HCT116 (cell line): Measurements from ENCODE around the gene RPL18. TPM values are rescaled to one million over a fixed set of nuclear protein-coding genes. Genes with fewer than 3 reads are reported as not detected.

Experiments
- ATAC-seq: fragments of 200-7000 bp; cut with Tn5 transposase; 2 replicates; pipeline ENCODE4 v1.9.1; 2020; ENCODE audit warnings: mild to moderate bottlenecking, moderate library complexity
- BruUV-seq: library from RNA; stranded (reverse); fragments of 400-500 nt; replicated peaks from 2 replicates; lab custom pipeline; 2021; lab: Mats Ljungman, UMichigan
- CTCF ChIA-PET: fragments of 300-600 bp; sonication (Branson Sonifier 250); formaldehyde crosslinking; loops from one replicate; lab custom pipeline; 2021; ENCODE audit warnings: antibody characterized with exemption; lab: Charles Lee
- POLR2A ChIA-PET: fragments of 300-600, 350-600 bp; sonication (Branson Sonifier 250); formaldehyde crosslinking; loops from one replicate; lab custom pipeline; 2021; ENCODE audit warnings: antibody characterized with exemption; lab: Charles Lee
- RAD21 ChIA-PET, 2 experiments: fragments of 300-600 bp; sonication (Branson Sonifier 250); formaldehyde crosslinking; loops; one replicate each; lab custom pipeline; 2023; ENCODE audit warnings: low total read pairs in 2 of 2; ENCODE audit not compliant: uncharacterized antibody in 2 of 2, unreplicated experiment in 2 of 2, low non-redundant PET in 1 of 2; lab: Charles Lee
- DNase-seq: peaks from one replicate; pipeline ENCODE4 v3.0.0-alpha.2; 2010; ENCODE audit warnings: low read depth, low spot score
- H2AFZ ChIP-seq: fragments of 200-600 bp; shearing (Covaris generic), sonication (generic); 2 replicates; pipeline ENCODE4 v1.6.1; 2017; ENCODE audit warnings: low read depth, mixed run types, mixed read lengths, antibody characterized with exemption, low read length; ENCODE audit not compliant: poor library complexity, severe bottlenecking
- H3K27ac ChIP-seq: 2 replicates; pipeline ENCODE4 v1.5.1; 2012; ENCODE audit warnings: low read depth, low read length
- H3K27me3 ChIP-seq: fragments of 200-600 bp; sonication (generic); 2 replicates; pipeline ENCODE4 v1.6.1; 2016; ENCODE audit warnings: mixed run types, low read length, mixed read lengths; ENCODE audit not compliant: insufficient read depth
- H3K36me3 ChIP-seq, 2 experiments: fragments of 200-500 bp in 1 of 2; fragments of 200-600 bp in 1 of 2; sonication (Bioruptor generic) in 1 of 2; sonication (generic) in 1 of 2; 2 replicates each; pipeline versions ENCODE4 v1.5.1 to v1.6.1; 2014 to 2016; ENCODE audit warnings: low read length in 2 of 2, inconsistent platforms in 1 of 2, mixed read lengths in 1 of 2, mixed run types in 1 of 2; ENCODE audit not compliant: insufficient read depth in 2 of 2, control insufficient read depth in 1 of 2
- H3K4me1 ChIP-seq, 2 experiments: fragments of 200-600 bp in 1 of 2; sonication (generic) in 1 of 2; 2 replicates each; pipeline versions ENCODE4 v1.5.1 to v1.6.1; 2012 to 2017; ENCODE audit warnings: low read length in 2 of 2, inconsistent platforms in 1 of 2, mild to moderate bottlenecking in 1 of 2, mixed read lengths in 1 of 2, mixed run types in 1 of 2, moderate library complexity in 1 of 2; ENCODE audit not compliant: insufficient read depth in 2 of 2, control insufficient read depth in 1 of 2
- H3K4me2 ChIP-seq: fragments of 200-600 bp; sonication (generic); 2 replicates; pipeline ENCODE4 v1.6.1; 2017; ENCODE audit warnings: mixed run types, low read length, mixed read lengths
- H3K4me3 ChIP-seq, 2 experiments: fragments of 200-600 bp in 1 of 2; sonication (generic) in 1 of 2; replicated peaks in 1 of 2; 2 replicates each; pipeline ENCODE4 v1.5.1; 2011 to 2016; ENCODE audit warnings: low read length in 2 of 2, control low read depth in 1 of 2, low read depth in 1 of 2, mild to moderate bottlenecking in 1 of 2, mixed read lengths in 1 of 2, mixed run types in 1 of 2
- H3K79me2 ChIP-seq: fragments of 200-600 bp; sonication (generic); 2 replicates; pipeline ENCODE4 v1.6.1; 2017; ENCODE audit warnings: mild to moderate bottlenecking, mixed run types, low read length, moderate library complexity, mixed read lengths; ENCODE audit not compliant: insufficient read depth
- H3K9ac ChIP-seq: fragments of 200-600 bp; sonication (generic); 2 replicates; pipeline ENCODE4 v1.6.1; 2016; ENCODE audit warnings: low read length, mixed read lengths
- H3K9me2 ChIP-seq: fragments of 200-600 bp; sonication (generic), shearing (Covaris generic); 2 replicates; pipeline ENCODE4 v1.6.1; 2017; ENCODE audit warnings: mixed run types, mild to moderate bottlenecking, moderate library complexity; ENCODE audit not compliant: insufficient read depth
- H3K9me3 ChIP-seq, 2 experiments: fragments of 200-500 bp in 1 of 2; fragments of 200-600 bp in 1 of 2; sonication (Bioruptor generic) in 1 of 2; sonication (generic) in 1 of 2; 2 replicates each; pipeline ENCODE4 v1.6.1; 2014 to 2017; ENCODE audit warnings: low read length in 2 of 2, mixed read lengths in 2 of 2, inconsistent platforms in 1 of 2, low read depth in 1 of 2, mild to moderate bottlenecking in 1 of 2, mixed run types in 1 of 2, moderate library complexity in 1 of 2; ENCODE audit not compliant: control insufficient read depth in 1 of 2, insufficient read depth in 1 of 2
- H4K20me1 ChIP-seq: fragments of 200-600 bp; sonication (generic), shearing (Covaris generic); 2 replicates; pipeline ENCODE4 v1.6.1; 2017; ENCODE audit warnings: mixed run types, mild to moderate bottlenecking, moderate library complexity; ENCODE audit not compliant: insufficient read depth
- ATF3 ChIP-seq: IDR thresholded peaks from 2 replicates; pipeline ENCODE4 v1.6.1; 2012
- CEBPB ChIP-seq: IDR thresholded peaks from 2 replicates; pipeline ENCODE4 v1.6.1; 2012; ENCODE audit warnings: low read depth
- CTCF ChIP-seq, 3 experiments: fragments of 200-600 bp in 1 of 3; sonication (generic) in 1 of 3; IDR thresholded peaks in 2 of 3; conservative IDR thresholded peaks in 1 of 3; 2 replicates each; pipeline ENCODE4 v1.5.1; 2012 to 2017; ENCODE audit warnings: low read depth in 2 of 3, low read length in 2 of 3, antibody characterized with exemption in 1 of 3, borderline replicate concordance in 1 of 3, control low read depth in 1 of 3, mild to moderate bottlenecking in 1 of 3, mixed read lengths in 1 of 3, mixed run types in 1 of 3, moderate library complexity in 1 of 3; ENCODE audit not compliant: insufficient read depth in 1 of 3
- EGR1 ChIP-seq: IDR thresholded peaks from 2 replicates; pipeline ENCODE4 v1.6.1; 2012; ENCODE audit warnings: low read depth
- EZH2phosphoT487 ChIP-seq: fragments of 200-600 bp; IDR thresholded peaks from 2 replicates; pipeline ENCODE4 v1.6.1; 2018; ENCODE audit warnings: antibody characterized with exemption, borderline replicate concordance
- JUND ChIP-seq: IDR thresholded peaks from 2 replicates; pipeline ENCODE4 v1.6.1; 2012
- POLR2A ChIP-seq: IDR thresholded peaks from 2 replicates; pipeline ENCODE4 v1.7.0; 2011; ENCODE audit warnings: borderline replicate concordance; ENCODE audit not compliant: insufficient read depth, insufficient read length; ENCODE audit errors: extremely low read depth
- POLR2AphosphoS5 ChIP-seq: IDR thresholded peaks from 2 replicates; pipeline ENCODE4 v1.6.1; 2011; ENCODE audit warnings: mild to moderate bottlenecking, low read depth, low read length, moderate library complexity
- SIN3A ChIP-seq: IDR thresholded peaks from 2 replicates; pipeline ENCODE4 v1.6.1; 2012; ENCODE audit warnings: low read depth
- SP1 ChIP-seq: IDR thresholded peaks from 2 replicates; pipeline ENCODE4 v1.6.1; 2012; ENCODE audit warnings: low read depth
- SRF ChIP-seq: IDR thresholded peaks from 2 replicates; pipeline ENCODE4 v1.6.1; 2012; ENCODE audit warnings: low read depth
- YY1 ChIP-seq: IDR thresholded peaks from 2 replicates; pipeline ENCODE4 v1.6.1; 2011; ENCODE audit warnings: low read length, low read depth, moderate library complexity, mild to moderate bottlenecking; ENCODE audit not compliant: insufficient replicate concordance; ENCODE audit errors: extremely low read depth
- ZFX ChIP-seq: fragments of 450-650 bp; IDR thresholded peaks from 2 replicates; pipeline ENCODE4 v1.6.1; 2017
- ZNF274 ChIP-seq: fragments of 200-500 bp; sonication (Bioruptor generic); IDR thresholded peaks from 2 replicates; pipeline ENCODE4 v1.6.1; 2014; ENCODE audit warnings: mild to moderate bottlenecking, low read depth, low read length, inconsistent platforms
- intact Hi-C: fragments of 100-400 bp; cut with micrococcal nuclease; formaldehyde crosslinking; loops from 2 replicates; pipeline ENCODE4 v1.10.0; 2022
- total RNA-seq: library from RNA; stranded (reverse); gene quantifications from one replicate; pipeline ENCODE4 v1.2.1, GENCODE V29; 2021; ENCODE audit not compliant: unreplicated experiment

The RPL18 gene
- total RNA-seq, 1 experiment from 2014 or later = 2,006 TPM

- intact Hi-C loops = no loop called here
- no peak overlapping the region for H2AFZ ChIP-seq
- H3K27ac ChIP-seq = no peak overlapping the region
- no peak overlapping the region for H3K9ac ChIP-seq
- CTCF ChIA-PET = no interaction called here
- RAD21 ChIA-PET = no interaction called here
- no peak for DNase-seq
- no peak for ATAC-seq
- H3K36me3 ChIP-seq = no peaks in the 10 kb centered on the region
- TF ChIP-seq POLR2A = no peak
- no peak for TF ChIP-seq ZNF274
- no peak for TF ChIP-seq SIN3A
- no peak for TF ChIP-seq EZH2phosphoT487
- TF ChIP-seq POLR2AphosphoS5 = no peak
- no peak for TF ChIP-seq SRF
- no peak for TF ChIP-seq ZFX
- TF ChIP-seq CEBPB = no peak
- TF ChIP-seq YY1 = no peak
- TF ChIP-seq EGR1 = no peak
- TF ChIP-seq ATF3 = no peak
- TF ChIP-seq SP1 = no peak
- TF ChIP-seq CTCF (IDR thresholded peaks at IDR 0.05 in 2 of 3, conservative IDR thresholded peaks at IDR 0.05 in 1 of 3; ENCODE audit: borderline replicate concordance in 1 of 3, insufficient read depth in 1 of 3, low read depth in 2 of 3, low read length in 2 of 3) = no peak
- no peak for TF ChIP-seq JUND
- H3K9me3 ChIP-seq = no peaks in the 10 kb centered on the region
- H3K27me3 ChIP-seq = no peaks in the 10 kb centered on the region
- POLR2A ChIA-PET = no interaction called here
- H3K4me2 ChIP-seq = no peak overlapping the region
- BruUV-seq = no TSS peak
- H4K20me1 ChIP-seq = no peaks in the 10 kb centered on the region
- H3K4me3 ChIP-seq = no peak overlapping the region
- no peaks in the 10 kb centered on the region for H3K79me2 ChIP-seq
- no peaks in the 10 kb centered on the region for H3K9me2 ChIP-seq
- no peaks in the 10 kb centered on the region for H3K4me1 ChIP-seq
These were observed 16.0 kb downstream of the RPL18 start for GRCh38 chr19:48603001-48603400.
